HCT116 (cell line): ENCODE data around the gene MTG1. TPM values are rescaled to one million over a fixed set of nuclear protein-coding genes. Genes with fewer than 3 reads are reported as not detected.
A peak's percentile ranks its signal among the peaks of the same experiment; 100 is the strongest.

Experiments
- ATAC-seq: fragments of 200-7000 bp; cut with Tn5 transposase; 2 replicates; pipeline ENCODE4 v1.9.1; 2020; ENCODE audit warnings: mild to moderate bottlenecking, moderate library complexity
- BruUV-seq: library from RNA; stranded (reverse); fragments of 400-500 nt; replicated peaks from 2 replicates; lab custom pipeline; 2021; lab: Mats Ljungman, UMichigan
- CTCF ChIA-PET: fragments of 300-600 bp; sonication (Branson Sonifier 250); formaldehyde crosslinking; loops from one replicate; lab custom pipeline; 2021; ENCODE audit warnings: antibody characterized with exemption; lab: Charles Lee
- POLR2A ChIA-PET: fragments of 300-600, 350-600 bp; sonication (Branson Sonifier 250); formaldehyde crosslinking; loops from one replicate; lab custom pipeline; 2021; ENCODE audit warnings: antibody characterized with exemption; lab: Charles Lee
- RAD21 ChIA-PET, 2 experiments: fragments of 300-600 bp; sonication (Branson Sonifier 250); formaldehyde crosslinking; loops; one replicate each; lab custom pipeline; 2023; ENCODE audit warnings: low total read pairs in 2 of 2; ENCODE audit not compliant: uncharacterized antibody in 2 of 2, unreplicated experiment in 2 of 2, low non-redundant PET in 1 of 2; lab: Charles Lee
- DNase-seq: peaks from one replicate; pipeline ENCODE4 v3.0.0-alpha.2; 2010; ENCODE audit warnings: low read depth, low spot score
- H2AFZ ChIP-seq: fragments of 200-600 bp; shearing (Covaris generic), sonication (generic); 2 replicates; pipeline ENCODE4 v1.6.1; 2017; ENCODE audit warnings: low read depth, mixed run types, mixed read lengths, antibody characterized with exemption, low read length; ENCODE audit not compliant: poor library complexity, severe bottlenecking
- H3K27ac ChIP-seq: 2 replicates; pipeline ENCODE4 v1.5.1; 2012; ENCODE audit warnings: low read depth, low read length
- H3K27me3 ChIP-seq: fragments of 200-600 bp; sonication (generic); 2 replicates; pipeline ENCODE4 v1.6.1; 2016; ENCODE audit warnings: mixed run types, low read length, mixed read lengths; ENCODE audit not compliant: insufficient read depth
- H3K36me3 ChIP-seq, 2 experiments: fragments of 200-500 bp in 1 of 2; fragments of 200-600 bp in 1 of 2; sonication (Bioruptor generic) in 1 of 2; sonication (generic) in 1 of 2; 2 replicates each; pipeline versions ENCODE4 v1.5.1 to v1.6.1; 2014 to 2016; ENCODE audit warnings: low read length in 2 of 2, inconsistent platforms in 1 of 2, mixed read lengths in 1 of 2, mixed run types in 1 of 2; ENCODE audit not compliant: insufficient read depth in 2 of 2, control insufficient read depth in 1 of 2
- H3K4me1 ChIP-seq, 2 experiments: fragments of 200-600 bp in 1 of 2; sonication (generic) in 1 of 2; 2 replicates each; pipeline versions ENCODE4 v1.5.1 to v1.6.1; 2012 to 2017; ENCODE audit warnings: low read length in 2 of 2, inconsistent platforms in 1 of 2, mild to moderate bottlenecking in 1 of 2, mixed read lengths in 1 of 2, mixed run types in 1 of 2, moderate library complexity in 1 of 2; ENCODE audit not compliant: insufficient read depth in 2 of 2, control insufficient read depth in 1 of 2
- H3K4me2 ChIP-seq: fragments of 200-600 bp; sonication (generic); 2 replicates; pipeline ENCODE4 v1.6.1; 2017; ENCODE audit warnings: mixed run types, low read length, mixed read lengths
- H3K4me3 ChIP-seq, 2 experiments: fragments of 200-600 bp in 1 of 2; sonication (generic) in 1 of 2; replicated peaks in 1 of 2; 2 replicates each; pipeline ENCODE4 v1.5.1; 2011 to 2016; ENCODE audit warnings: low read length in 2 of 2, control low read depth in 1 of 2, low read depth in 1 of 2, mild to moderate bottlenecking in 1 of 2, mixed read lengths in 1 of 2, mixed run types in 1 of 2
- H3K79me2 ChIP-seq: fragments of 200-600 bp; sonication (generic); 2 replicates; pipeline ENCODE4 v1.6.1; 2017; ENCODE audit warnings: mild to moderate bottlenecking, mixed run types, low read length, moderate library complexity, mixed read lengths; ENCODE audit not compliant: insufficient read depth
- H3K9ac ChIP-seq: fragments of 200-600 bp; sonication (generic); 2 replicates; pipeline ENCODE4 v1.6.1; 2016; ENCODE audit warnings: low read length, mixed read lengths
- H3K9me2 ChIP-seq: fragments of 200-600 bp; sonication (generic), shearing (Covaris generic); 2 replicates; pipeline ENCODE4 v1.6.1; 2017; ENCODE audit warnings: mixed run types, mild to moderate bottlenecking, moderate library complexity; ENCODE audit not compliant: insufficient read depth
- H3K9me3 ChIP-seq, 2 experiments: fragments of 200-500 bp in 1 of 2; fragments of 200-600 bp in 1 of 2; sonication (Bioruptor generic) in 1 of 2; sonication (generic) in 1 of 2; 2 replicates each; pipeline ENCODE4 v1.6.1; 2014 to 2017; ENCODE audit warnings: low read length in 2 of 2, mixed read lengths in 2 of 2, inconsistent platforms in 1 of 2, low read depth in 1 of 2, mild to moderate bottlenecking in 1 of 2, mixed run types in 1 of 2, moderate library complexity in 1 of 2; ENCODE audit not compliant: control insufficient read depth in 1 of 2, insufficient read depth in 1 of 2
- H4K20me1 ChIP-seq: fragments of 200-600 bp; sonication (generic), shearing (Covaris generic); 2 replicates; pipeline ENCODE4 v1.6.1; 2017; ENCODE audit warnings: mixed run types, mild to moderate bottlenecking, moderate library complexity; ENCODE audit not compliant: insufficient read depth
- CBX3 ChIP-seq: IDR thresholded peaks from 2 replicates; pipeline ENCODE4 v1.6.1; 2012; ENCODE audit warnings: low read depth
- CEBPB ChIP-seq: IDR thresholded peaks from 2 replicates; pipeline ENCODE4 v1.6.1; 2012; ENCODE audit warnings: low read depth
- EGR1 ChIP-seq: IDR thresholded peaks from 2 replicates; pipeline ENCODE4 v1.6.1; 2012; ENCODE audit warnings: low read depth
- ELF1 ChIP-seq: IDR thresholded peaks from 2 replicates; pipeline ENCODE4 v1.6.1; 2012; ENCODE audit warnings: low read depth, borderline replicate concordance
- EZH2 ChIP-seq: fragments of 200-600 bp; sonication (generic); IDR thresholded peaks from 2 replicates; pipeline ENCODE4 v1.6.1; 2017; ENCODE audit warnings: antibody characterized with exemption, mixed run types
- FOSL1 ChIP-seq: IDR thresholded peaks from 2 replicates; pipeline ENCODE4 v1.6.1; 2012; ENCODE audit warnings: low read depth
- JUND ChIP-seq: IDR thresholded peaks from 2 replicates; pipeline ENCODE4 v1.6.1; 2012
- POLR2AphosphoS5 ChIP-seq: IDR thresholded peaks from 2 replicates; pipeline ENCODE4 v1.6.1; 2011; ENCODE audit warnings: mild to moderate bottlenecking, low read depth, low read length, moderate library complexity
- RAD21 ChIP-seq: IDR thresholded peaks from 2 replicates; pipeline ENCODE4 v1.6.1; 2012; ENCODE audit warnings: low read depth, mild to moderate bottlenecking
- SIN3A ChIP-seq: IDR thresholded peaks from 2 replicates; pipeline ENCODE4 v1.6.1; 2012; ENCODE audit warnings: low read depth
- SRF ChIP-seq: IDR thresholded peaks from 2 replicates; pipeline ENCODE4 v1.6.1; 2012; ENCODE audit warnings: low read depth
- YY1 ChIP-seq: IDR thresholded peaks from 2 replicates; pipeline ENCODE4 v1.6.1; 2011; ENCODE audit warnings: low read length, low read depth, moderate library complexity, mild to moderate bottlenecking; ENCODE audit not compliant: insufficient replicate concordance; ENCODE audit errors: extremely low read depth
- ZFX ChIP-seq: fragments of 450-650 bp; IDR thresholded peaks from 2 replicates; pipeline ENCODE4 v1.6.1; 2017
- ZNF274 ChIP-seq: fragments of 200-500 bp; sonication (Bioruptor generic); IDR thresholded peaks from 2 replicates; pipeline ENCODE4 v1.6.1; 2014; ENCODE audit warnings: mild to moderate bottlenecking, low read depth, low read length, inconsistent platforms
- intact Hi-C: fragments of 100-400 bp; cut with micrococcal nuclease; formaldehyde crosslinking; loops from 2 replicates; pipeline ENCODE4 v1.10.0; 2022
- total RNA-seq: library from RNA; stranded (reverse); gene quantifications from one replicate; pipeline ENCODE4 v1.2.1, GENCODE V29; 2021; ENCODE audit not compliant: unreplicated experiment
- TF ChIP-seq, protein P1 (sequence below): IDR thresholded peaks from 2 replicates; pipeline ENCODE4 v1.6.1; 2012; ENCODE audit warnings: low read depth
- TF ChIP-seq, protein P2 (sequence below): IDR thresholded peaks from 2 replicates; pipeline ENCODE4 v1.6.1; 2012
- TF ChIP-seq, protein P3 (sequence below), 3 experiments: fragments of 200-600 bp in 1 of 3; sonication (generic) in 1 of 3; IDR thresholded peaks in 2 of 3; conservative IDR thresholded peaks in 1 of 3; 2 replicates each; pipeline ENCODE4 v1.5.1; 2012 to 2017; ENCODE audit warnings: low read depth in 2 of 3, low read length in 2 of 3, antibody characterized with exemption in 1 of 3, borderline replicate concordance in 1 of 3, control low read depth in 1 of 3, mild to moderate bottlenecking in 1 of 3, mixed read lengths in 1 of 3, mixed run types in 1 of 3, moderate library complexity in 1 of 3; ENCODE audit not compliant: insufficient read depth in 1 of 3

The MTG1 gene
- total RNA-seq, 1 experiment from 2014 or later, result 23.1 TPM

DNA sequence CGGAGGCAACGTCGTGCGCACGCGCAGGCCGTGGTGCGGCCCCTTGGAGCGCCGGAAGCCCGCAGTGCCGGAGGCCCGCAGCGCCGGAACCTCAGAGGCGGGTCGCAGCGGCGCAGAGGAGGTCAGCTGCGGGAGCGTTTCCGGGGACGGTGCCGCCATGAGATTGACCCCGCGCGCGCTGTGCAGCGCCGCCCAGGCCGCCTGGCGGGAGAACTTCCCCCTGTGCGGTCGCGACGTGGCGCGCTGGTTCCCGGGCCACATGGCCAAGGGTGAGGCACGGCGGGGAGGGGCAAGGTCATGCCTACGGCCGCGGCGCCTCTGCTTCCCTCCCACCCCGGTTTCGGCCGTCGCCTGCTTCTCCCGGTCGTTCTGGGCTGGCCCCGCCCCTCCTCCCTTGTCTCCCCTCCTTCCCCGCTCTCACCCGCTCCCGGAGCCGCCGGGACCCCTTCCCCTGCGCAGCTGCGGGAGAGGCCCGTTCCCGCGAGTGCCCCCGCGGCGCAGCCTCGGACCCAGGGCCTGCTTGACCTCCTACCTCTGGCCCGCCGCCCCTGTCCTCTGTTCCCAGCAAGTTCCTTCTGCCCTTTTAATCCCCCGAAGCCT is at the start of gene MTG1 (continued):
- TF ChIP-seq, protein P1, sequence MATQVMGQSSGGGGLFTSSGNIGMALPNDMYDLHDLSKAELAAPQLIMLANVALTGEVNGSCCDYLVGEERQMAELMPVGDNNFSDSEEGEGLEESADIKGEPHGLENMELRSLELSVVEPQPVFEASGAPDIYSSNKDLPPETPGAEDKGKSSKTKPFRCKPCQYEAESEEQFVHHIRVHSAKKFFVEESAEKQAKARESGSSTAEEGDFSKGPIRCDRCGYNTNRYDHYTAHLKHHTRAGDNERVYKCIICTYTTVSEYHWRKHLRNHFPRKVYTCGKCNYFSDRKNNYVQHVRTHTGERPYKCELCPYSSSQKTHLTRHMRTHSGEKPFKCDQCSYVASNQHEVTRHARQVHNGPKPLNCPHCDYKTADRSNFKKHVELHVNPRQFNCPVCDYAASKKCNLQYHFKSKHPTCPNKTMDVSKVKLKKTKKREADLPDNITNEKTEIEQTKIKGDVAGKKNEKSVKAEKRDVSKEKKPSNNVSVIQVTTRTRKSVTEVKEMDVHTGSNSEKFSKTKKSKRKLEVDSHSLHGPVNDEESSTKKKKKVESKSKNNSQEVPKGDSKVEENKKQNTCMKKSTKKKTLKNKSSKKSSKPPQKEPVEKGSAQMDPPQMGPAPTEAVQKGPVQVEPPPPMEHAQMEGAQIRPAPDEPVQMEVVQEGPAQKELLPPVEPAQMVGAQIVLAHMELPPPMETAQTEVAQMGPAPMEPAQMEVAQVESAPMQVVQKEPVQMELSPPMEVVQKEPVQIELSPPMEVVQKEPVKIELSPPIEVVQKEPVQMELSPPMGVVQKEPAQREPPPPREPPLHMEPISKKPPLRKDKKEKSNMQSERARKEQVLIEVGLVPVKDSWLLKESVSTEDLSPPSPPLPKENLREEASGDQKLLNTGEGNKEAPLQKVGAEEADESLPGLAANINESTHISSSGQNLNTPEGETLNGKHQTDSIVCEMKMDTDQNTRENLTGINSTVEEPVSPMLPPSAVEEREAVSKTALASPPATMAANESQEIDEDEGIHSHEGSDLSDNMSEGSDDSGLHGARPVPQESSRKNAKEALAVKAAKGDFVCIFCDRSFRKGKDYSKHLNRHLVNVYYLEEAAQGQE, result no peak
- TF ChIP-seq YY1 (peak; percentile 23), CEBPB (no peak), ZNF274 (no peak)
- TF ChIP-seq, protein P2, sequence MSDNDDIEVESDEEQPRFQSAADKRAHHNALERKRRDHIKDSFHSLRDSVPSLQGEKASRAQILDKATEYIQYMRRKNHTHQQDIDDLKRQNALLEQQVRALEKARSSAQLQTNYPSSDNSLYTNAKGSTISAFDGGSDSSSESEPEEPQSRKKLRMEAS, result peak; percentile 87

DNA sequence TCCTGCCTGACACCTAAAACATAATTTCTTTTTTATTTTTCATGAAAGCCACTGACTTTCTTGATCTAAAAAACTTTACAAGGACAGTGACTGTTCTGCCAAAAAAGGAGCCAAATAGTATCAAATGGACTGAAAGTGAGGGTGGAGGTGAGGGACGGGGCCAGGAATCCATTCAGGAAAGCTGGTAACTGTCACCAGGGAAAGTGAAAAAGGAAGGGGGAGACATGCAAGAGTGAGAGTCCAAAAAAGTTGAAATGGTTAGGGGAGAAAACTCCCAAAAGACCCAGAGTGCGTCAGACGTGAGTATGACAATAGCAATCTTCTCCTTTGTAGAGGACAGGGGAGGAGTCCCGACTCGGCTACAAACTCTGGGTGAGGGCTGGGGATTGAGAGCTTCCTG is 49.7 kb upstream of the MTG1 start:
- Histone ChIP-seq H2AFZ (no peak overlapping the region), H3K9me3 (no peaks in the 10 kb centered on the region), H3K79me2 (no peaks in the 10 kb centered on the region), H3K36me3 (no peaks in the 10 kb centered on the region), H3K27me3 (no peaks in the 10 kb centered on the region), H3K9me2 (no peaks in the 10 kb centered on the region), H3K4me2 (no peak overlapping the region), H3K27ac (no peak overlapping the region), H4K20me1 (no peaks in the 10 kb centered on the region), H3K4me1 (peaks cover 0 to 8% of the 10 kb centered on the region in 2 experiments; a peak in 1 of 4 replicates), H3K9ac (no peak overlapping the region), H3K4me3 (no peak overlapping the region)
- BruUV-seq, result no TSS peak
- intact Hi-C loops, result no loop called here
- POLR2A ChIA-PET, result no interaction called here
- RAD21 ChIA-PET, result no interaction called here
- CTCF ChIA-PET, result no interaction called here
- DNase-seq, result no peak
- no peak for ATAC-seq
- TF ChIP-seq ZNF274 (no peak), EGR1 (no peak), ZFX (no peak), JUND (no peak), CEBPB (no peak), SRF (no peak), SIN3A (no peak), EZH2 (no peak), ELF1 (no peak), FOSL1 (no peak), POLR2AphosphoS5 (no peak), YY1 (no peak), RAD21 (no peak), CBX3 (no peak)
- TF ChIP-seq, protein P2, result no peak
- TF ChIP-seq, protein P3, sequence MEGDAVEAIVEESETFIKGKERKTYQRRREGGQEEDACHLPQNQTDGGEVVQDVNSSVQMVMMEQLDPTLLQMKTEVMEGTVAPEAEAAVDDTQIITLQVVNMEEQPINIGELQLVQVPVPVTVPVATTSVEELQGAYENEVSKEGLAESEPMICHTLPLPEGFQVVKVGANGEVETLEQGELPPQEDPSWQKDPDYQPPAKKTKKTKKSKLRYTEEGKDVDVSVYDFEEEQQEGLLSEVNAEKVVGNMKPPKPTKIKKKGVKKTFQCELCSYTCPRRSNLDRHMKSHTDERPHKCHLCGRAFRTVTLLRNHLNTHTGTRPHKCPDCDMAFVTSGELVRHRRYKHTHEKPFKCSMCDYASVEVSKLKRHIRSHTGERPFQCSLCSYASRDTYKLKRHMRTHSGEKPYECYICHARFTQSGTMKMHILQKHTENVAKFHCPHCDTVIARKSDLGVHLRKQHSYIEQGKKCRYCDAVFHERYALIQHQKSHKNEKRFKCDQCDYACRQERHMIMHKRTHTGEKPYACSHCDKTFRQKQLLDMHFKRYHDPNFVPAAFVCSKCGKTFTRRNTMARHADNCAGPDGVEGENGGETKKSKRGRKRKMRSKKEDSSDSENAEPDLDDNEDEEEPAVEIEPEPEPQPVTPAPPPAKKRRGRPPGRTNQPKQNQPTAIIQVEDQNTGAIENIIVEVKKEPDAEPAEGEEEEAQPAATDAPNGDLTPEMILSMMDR (IDR thresholded peaks at IDR 0.05 in 2 of 3, conservative IDR thresholded peaks at IDR 0.05 in 1 of 3; ENCODE audit: borderline replicate concordance in 1 of 3, insufficient read depth in 1 of 3, low read depth in 2 of 3, low read length in 2 of 3), result no peak
